Measurements from ENCODE around the gene NMUR1. TPM values are rescaled to one million over a fixed set of nuclear protein-coding genes. Genes with fewer than 3 reads are reported as not detected.

NMUR1 gene
- total RNA-seq, 1 donor from 2014 or later: not detected

- no peaks in the 10 kb centered on the region for H3K9me3 ChIP-seq (ENCODE audit: insufficient read depth, low read depth, low read length)
- H3K27ac ChIP-seq (ENCODE audit: low read depth, low read length): peak overlapping the region; percentile 93
- Mint-ChIP-seq H3K4me3 (ENCODE audit: unreplicated experiment) (peak overlapping the region; percentile 92), H3K9me3 (ENCODE audit: unreplicated experiment) (no peaks in the 10 kb centered on the region), H3K4me1 (ENCODE audit: low read depth, unreplicated experiment) (no peaks in the 10 kb centered on the region), H3K27ac (ENCODE audit: unreplicated experiment) (peak overlapping the region; percentile 90), H3K27me3 (ENCODE audit: low read depth, unreplicated experiment) (peaks cover 11% of the 10 kb centered on the region), H3K36me3 (ENCODE audit: low read depth, unreplicated experiment) (no peaks in the 10 kb centered on the region)
- H4K20me1 ChIP-seq (ENCODE audit: insufficient read depth, low read length): no peaks in the 10 kb centered on the region
- H3K36me3 ChIP-seq (ENCODE audit: insufficient read depth, low read length): no peaks in the 10 kb centered on the region
- peak overlapping the region; percentile 88 for H3K9ac ChIP-seq (ENCODE audit: low read length)
- no peak for TF ChIP-seq EZH2 (IDR thresholded peaks at IDR 0.05; ENCODE audit: insufficient read depth, low read length)
- TF ChIP-seq CTCF (IDR thresholded peaks at IDR 0.05; ENCODE audit: insufficient read depth, low read depth, low read length): no peak
- H3K27me3 ChIP-seq (ENCODE audit: insufficient read depth, low read length): peaks cover 4% of the 10 kb centered on the region
- peak overlapping the region; percentile 90 for H2AFZ ChIP-seq (ENCODE audit: low read depth, low read length)
- peak overlapping the region; percentile 84 for H3K4me3 ChIP-seq (ENCODE audit: insufficient read depth, low read depth, low read length)
- DNase-seq (ENCODE audit: low read depth) (peak; percentile 87), FAIRE-seq (no peak)
- peak overlapping the region; percentile 92 for H3K4me2 ChIP-seq (ENCODE audit: low read length)
- H3K4me1 ChIP-seq (ENCODE audit: insufficient read depth, low read length): peaks cover 9% of the 10 kb centered on the region
- H3K79me2 ChIP-seq (ENCODE audit: insufficient read depth, low read length): no peaks in the 10 kb centered on the region
Measured at GRCh38 chr2:231514225-231514950, 15.9 kb downstream of the NMUR1 start.

- Histone ChIP-seq H3K4me1 (ENCODE audit: insufficient read depth, low read length) (peaks cover 9% of the 10 kb centered on the region), H3K4me3 (ENCODE audit: insufficient read depth, low read depth, low read length) (peak overlapping the region; percentile 84), H3K36me3 (ENCODE audit: insufficient read depth, low read length) (no peaks in the 10 kb centered on the region), H3K27ac (ENCODE audit: low read depth, low read length) (peak overlapping the region; percentile 93), H3K9ac (ENCODE audit: low read length) (peak overlapping the region; percentile 88), H4K20me1 (ENCODE audit: insufficient read depth, low read length) (no peaks in the 10 kb centered on the region), H3K9me3 (ENCODE audit: insufficient read depth, low read depth, low read length) (no peaks in the 10 kb centered on the region), H3K79me2 (ENCODE audit: insufficient read depth, low read length) (no peaks in the 10 kb centered on the region), H2AFZ (ENCODE audit: low read depth, low read length) (peak overlapping the region; percentile 90), H3K27me3 (ENCODE audit: insufficient read depth, low read length) (no peaks in the 10 kb centered on the region), H3K4me2 (ENCODE audit: low read length) (peak overlapping the region; percentile 92)
- H3K4me3 Mint-ChIP-seq (ENCODE audit: unreplicated experiment): peak overlapping the region; percentile 92
- H3K27ac Mint-ChIP-seq (ENCODE audit: unreplicated experiment): peak overlapping the region; percentile 90
- no peak for FAIRE-seq
- TF ChIP-seq CTCF (IDR thresholded peaks at IDR 0.05; ENCODE audit: insufficient read depth, low read depth, low read length): no peak
- TF ChIP-seq EZH2 (IDR thresholded peaks at IDR 0.05; ENCODE audit: insufficient read depth, low read length): no peak
- no peaks in the 10 kb centered on the region for H3K36me3 Mint-ChIP-seq (ENCODE audit: low read depth, unreplicated experiment)
- no peaks in the 10 kb centered on the region for H3K4me1 Mint-ChIP-seq (ENCODE audit: low read depth, unreplicated experiment)
- DNase-seq (ENCODE audit: low read depth): peak; percentile 3
- H3K9me3 Mint-ChIP-seq (ENCODE audit: unreplicated experiment): no peaks in the 10 kb centered on the region
- peaks cover 6% of the 10 kb centered on the region for H3K27me3 Mint-ChIP-seq (ENCODE audit: low read depth, unreplicated experiment)
Measured at GRCh38 chr2:231513746-231514224, 16.5 kb downstream of the NMUR1 start.

- no peak overlapping the region for H3K27ac Mint-ChIP-seq (ENCODE audit: unreplicated experiment)
- Histone ChIP-seq H3K9ac (ENCODE audit: low read length) (no peak overlapping the region), H4K20me1 (ENCODE audit: insufficient read depth, low read length) (no peaks in the 10 kb centered on the region), H3K4me1 (ENCODE audit: insufficient read depth, low read length) (peaks cover 9% of the 10 kb centered on the region), H3K4me3 (ENCODE audit: insufficient read depth, low read depth, low read length) (no peak overlapping the region), H3K4me2 (ENCODE audit: low read length) (no peak overlapping the region), H3K79me2 (ENCODE audit: insufficient read depth, low read length) (no peaks in the 10 kb centered on the region), H3K36me3 (ENCODE audit: insufficient read depth, low read length) (no peaks in the 10 kb centered on the region), H3K27me3 (ENCODE audit: insufficient read depth, low read length) (no peaks in the 10 kb centered on the region), H2AFZ (ENCODE audit: low read depth, low read length) (no peak overlapping the region), H3K27ac (ENCODE audit: low read depth, low read length) (no peak overlapping the region), H3K9me3 (ENCODE audit: insufficient read depth, low read depth, low read length) (no peaks in the 10 kb centered on the region)
- H3K27me3 Mint-ChIP-seq (ENCODE audit: low read depth, unreplicated experiment): no peaks in the 10 kb centered on the region
- DNase-seq (ENCODE audit: low read depth) (peak; percentile 10), FAIRE-seq (no peak)
- no peaks in the 10 kb centered on the region for H3K36me3 Mint-ChIP-seq (ENCODE audit: low read depth, unreplicated experiment)
- no peak overlapping the region for H3K4me3 Mint-ChIP-seq (ENCODE audit: unreplicated experiment)
- no peaks in the 10 kb centered on the region for H3K9me3 Mint-ChIP-seq (ENCODE audit: unreplicated experiment)
- TF ChIP-seq EZH2 (IDR thresholded peaks at IDR 0.05; ENCODE audit: insufficient read depth, low read length): no peak
- TF ChIP-seq CTCF (IDR thresholded peaks at IDR 0.05; ENCODE audit: insufficient read depth, low read depth, low read length): no peak
- H3K4me1 Mint-ChIP-seq (ENCODE audit: low read depth, unreplicated experiment): no peaks in the 10 kb centered on the region
Measured at GRCh38 chr2:231512222-231512621, 18.0 kb downstream of the NMUR1 start.
